Endothelial cell of umbilical vein (primary cell): ENCODE data around the gene SYNPR. TPM values are rescaled to one million over a fixed set of nuclear protein-coding genes. Genes with fewer than 3 reads are reported as not detected.

Source experiments
- BruUV-seq: library from RNA; stranded (reverse); fragments of 400-500 nt; replicated peaks from 2 replicates; lab custom pipeline; 2021; lab: Mats Ljungman, UMichigan
- CTCF ChIA-PET: fragments of 300-600, 350-600 bp; sonication (Branson Sonifier 250); formaldehyde crosslinking; loops from one replicate; lab custom pipeline; 2021; ENCODE audit warnings: antibody characterized with exemption, inconsistent platforms; lab: Charles Lee
- POLR2A ChIA-PET: fragments of 300-600, 350-600 bp; sonication (Branson Sonifier 250); formaldehyde crosslinking; loops from one replicate; lab custom pipeline; 2021; ENCODE audit warnings: antibody characterized with exemption, inconsistent platforms; lab: Charles Lee
- DNase-seq: peaks from one replicate; pipeline ENCODE4 v3.0.0-alpha.2; 2011; ENCODE audit warnings: low read depth, low spot score
- FAIRE-seq: peaks from 2 replicates; lab custom pipeline; 2011; peaks lifted over from hg19 to GRCh38; lab: Jason Lieb, UNC
- H2AFZ ChIP-seq: 2 replicates; pipeline ENCODE4 v1.6.0; 2012; ENCODE audit warnings: low read depth, low read length, control low read depth, inconsistent platforms
- H3K27ac ChIP-seq: 2 replicates; pipeline ENCODE4 v1.5.1; 2011; ENCODE audit warnings: low read depth, mild to moderate bottlenecking, control low read depth, low read length, moderate library complexity; ENCODE audit not compliant: insufficient read depth
- H3K27me3 ChIP-seq, 2 experiments: 2 replicates each; pipeline versions ENCODE4 v1.6.0 to v1.6.1; 2011; ENCODE audit warnings: low read length in 2 of 2, mixed read lengths in 1 of 2; ENCODE audit not compliant: control insufficient read depth in 2 of 2, insufficient read depth in 2 of 2
- H3K36me3 ChIP-seq, 2 experiments: 2 replicates in 1 of 2; 3 replicates in 1 of 2; pipeline ENCODE4 v1.5.1; 2011; ENCODE audit warnings: low read length in 2 of 2, mild to moderate bottlenecking in 1 of 2, moderate library complexity in 1 of 2; ENCODE audit not compliant: control insufficient read depth in 2 of 2, insufficient read depth in 2 of 2; ENCODE audit errors: extremely low read depth in 1 of 2
- H3K4me1 ChIP-seq: 3 replicates; pipeline ENCODE4 v1.5.1; 2011; ENCODE audit warnings: mild to moderate bottlenecking, low read length; ENCODE audit not compliant: control insufficient read depth, insufficient read depth; ENCODE audit errors: extremely low read depth
- H3K4me2 ChIP-seq: 2 replicates; pipeline ENCODE4 v1.6.1; 2011; ENCODE audit warnings: low read length, control low read depth, mixed read lengths; ENCODE audit not compliant: insufficient read depth
- H3K4me3 ChIP-seq, 3 experiments: fragments of 200-600 bp in 1 of 3; sonication (generic), shearing (Covaris generic) in 1 of 3; replicated peaks in 1 of 3; 2 replicates each; pipeline ENCODE4 v1.5.1; 2011 to 2016; ENCODE audit warnings: control low read depth in 3 of 3, low read length in 3 of 3, mild to moderate bottlenecking in 2 of 3, inconsistent platforms in 1 of 3, low read depth in 1 of 3, moderate library complexity in 1 of 3; ENCODE audit not compliant: insufficient read depth in 1 of 3
- H3K79me2 ChIP-seq: 2 replicates; pipeline ENCODE4 v1.6.0; 2012; ENCODE audit warnings: low read length, inconsistent platforms; ENCODE audit not compliant: control insufficient read depth, insufficient read depth
- H3K9ac ChIP-seq: replicated peaks from 2 replicates; pipeline ENCODE3; 2011; ENCODE audit warnings: low read length, control low read depth; ENCODE audit not compliant: insufficient read depth; ENCODE audit errors: extremely low read depth
- H3K9me1 ChIP-seq: replicated peaks from 3 replicates; pipeline ENCODE4 v1.6.0; 2011; ENCODE audit warnings: mild to moderate bottlenecking, low read length; ENCODE audit not compliant: control insufficient read depth, insufficient read depth; ENCODE audit errors: extremely low read depth
- H3K9me3 ChIP-seq: replicated peaks from 2 replicates; pipeline ENCODE4 v1.5.1; 2012; ENCODE audit warnings: low read length, inconsistent platforms; ENCODE audit not compliant: control insufficient read depth, insufficient read depth
- H4K20me1 ChIP-seq: replicated peaks from 2 replicates; pipeline ENCODE3; 2011; ENCODE audit warnings: mild to moderate bottlenecking, low read length; ENCODE audit not compliant: control insufficient read depth, insufficient read depth; ENCODE audit errors: extremely low read depth
- EZH2 ChIP-seq: IDR thresholded peaks from 2 replicates; pipeline ENCODE4 v1.6.1; 2012; ENCODE audit warnings: borderline replicate concordance, low read depth, mild to moderate bottlenecking, moderate library complexity, low read length, inconsistent platforms; ENCODE audit not compliant: severe bottlenecking
- FOS ChIP-seq: IDR thresholded peaks from 2 replicates; pipeline ENCODE4 v1.6.1; 2011; ENCODE audit warnings: mild to moderate bottlenecking, low read length, moderate library complexity, borderline replicate concordance; ENCODE audit not compliant: insufficient read depth
- GATA2 ChIP-seq: IDR thresholded peaks from 2 replicates; pipeline ENCODE4 v1.7.0; 2011; ENCODE audit warnings: low read depth, mild to moderate bottlenecking, moderate library complexity, mixed read lengths, low read length; ENCODE audit not compliant: insufficient read length, insufficient read depth
- JUN ChIP-seq: IDR thresholded peaks from 2 replicates; pipeline ENCODE4 v1.6.1; 2011; ENCODE audit warnings: borderline replicate concordance, low read depth; ENCODE audit not compliant: insufficient read length, insufficient read depth
- MYC ChIP-seq: IDR thresholded peaks from one replicate; pipeline ENCODE4 v1.6.1; 2011; ENCODE audit warnings: mild to moderate bottlenecking, low read depth, low read length
- POLR2A ChIP-seq: IDR thresholded peaks from 2 replicates; pipeline ENCODE4 v1.6.1; 2012; ENCODE audit warnings: low read depth, mild to moderate bottlenecking, control low read depth, low read length
- POLR2AphosphoS5 ChIP-seq: IDR thresholded peaks from 2 replicates; pipeline ENCODE4 v1.6.1; 2012; ENCODE audit warnings: low read depth, mild to moderate bottlenecking, control low read depth, low read length, moderate library complexity; ENCODE audit not compliant: insufficient read depth
- dilution Hi-C: fragments of 300-500 bp; cut with MboI; formaldehyde crosslinking; loops from one replicate; pipeline ENCODE4 v1.15.0; 2019; ENCODE audit warnings: low sequenced_read_pairs; ENCODE audit not compliant: extremely low pct_ligation_motif_present
- intact Hi-C: fragments of 100-400 bp; cut with micrococcal nuclease; formaldehyde crosslinking; loops from one replicate; pipeline ENCODE4 v1.10.0; 2022
- polyA plus RNA-seq, 4 experiments: library from polyadenylated mRNA; depleted of rRNA in 3 of 4; stranded (reverse) in 3 of 4; unstranded in 1 of 4; fragments of >200 nt; gene quantifications; 2 replicates each; pipeline versions ENCODE4 v1.2.1 to v1.2.3, GENCODE V29; 2011 to 2012; ENCODE audit warnings: missing spikeins in 1 of 4
- total RNA-seq: library from RNA; stranded (reverse); gene quantifications from 2 replicates; pipeline ENCODE4 v1.2.3, GENCODE V29; 2021
- TF ChIP-seq, protein P1 (sequence below), 2 donors: IDR thresholded peaks; 1 replicate in 1 of 2; 2 replicates in 1 of 2; pipeline ENCODE4 v1.5.1; 2011; ENCODE audit warnings: low read length in 2 of 2, mild to moderate bottlenecking in 2 of 2, moderate library complexity in 2 of 2, control low read depth in 1 of 2, inconsistent platforms in 1 of 2, low read depth in 1 of 2; ENCODE audit not compliant: insufficient read depth in 1 of 2; ENCODE audit errors: extremely low read depth in 1 of 2
- TF ChIP-seq, protein P2 (sequence below): IDR thresholded peaks from 2 replicates; pipeline ENCODE4 v1.6.1; 2011; ENCODE audit not compliant: insufficient read depth, insufficient read length

Gene SYNPR
- total and polyA plus RNA-seq, 2 donors (not counting 3 experiments of a cell fraction or from before 2014, with no cell fraction given): not detected

DNA sequence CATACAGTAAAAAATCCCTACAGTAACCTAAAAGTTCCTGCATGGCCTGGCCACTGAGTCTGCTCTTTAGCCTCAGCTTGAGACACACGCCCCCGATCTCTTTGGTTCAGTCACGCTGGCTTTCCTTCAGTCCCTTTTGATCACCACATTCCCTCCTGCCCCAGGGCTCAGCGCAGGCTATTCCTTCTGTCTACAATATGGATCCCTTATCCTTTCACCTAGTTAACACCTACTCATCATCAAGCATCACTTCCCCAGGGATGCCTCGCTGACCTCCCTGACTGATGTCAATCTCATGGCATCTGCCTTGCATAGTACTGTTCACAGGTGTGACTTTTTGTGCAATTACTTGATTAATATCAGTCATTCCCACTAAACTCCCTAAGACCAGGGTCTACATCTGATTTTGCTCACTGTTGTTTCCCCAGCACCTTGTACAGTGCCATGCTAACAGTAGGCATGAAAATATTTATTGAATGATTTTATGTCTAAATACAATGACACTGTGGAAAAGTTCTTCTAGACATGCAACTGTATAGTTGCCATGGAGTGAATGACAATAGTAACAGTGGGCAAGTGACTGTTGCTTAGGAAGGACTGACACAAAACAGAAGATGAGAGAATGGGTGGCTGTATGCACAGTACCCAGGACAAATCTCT lies 374.1 kb downstream of the SYNPR start, which contains the start of gene SNTN:
Gene SNTN, plus strand, starts transcription at position 610 of the 660 bp plus-strand sequence. Its CDS starts 13 bp downstream, at position 623.
- Histone ChIP-seq H3K36me3 (no peaks in the 10 kb centered on the region), H3K9me1 (no peaks in the 10 kb centered on the region), H3K27ac (no peak within 1 kb of the TSS), H3K4me2 (no peak within 1 kb of the TSS), H2AFZ (no peak within 1 kb of the TSS), H3K9ac (no peak within 1 kb of the TSS), H3K79me2 (no peaks in the 10 kb centered on the region), H3K9me3 (no peaks in the 10 kb centered on the region), H4K20me1 (no peaks in the 10 kb centered on the region), H3K4me1 (no peaks in the 10 kb centered on the region), H3K27me3 (no peaks in the 10 kb centered on the region), H3K4me3 (no peak within 1 kb of the TSS)
- intact Hi-C loops (no loop called here), dilution Hi-C loops (no loop called here)
- no TSS peak for BruUV-seq
- POLR2A ChIA-PET: no interaction called here
- no peak for FAIRE-seq
- no peak for DNase-seq
- no peak for TF ChIP-seq MYC
- no peak for TF ChIP-seq EZH2
- TF ChIP-seq, protein P1, sequence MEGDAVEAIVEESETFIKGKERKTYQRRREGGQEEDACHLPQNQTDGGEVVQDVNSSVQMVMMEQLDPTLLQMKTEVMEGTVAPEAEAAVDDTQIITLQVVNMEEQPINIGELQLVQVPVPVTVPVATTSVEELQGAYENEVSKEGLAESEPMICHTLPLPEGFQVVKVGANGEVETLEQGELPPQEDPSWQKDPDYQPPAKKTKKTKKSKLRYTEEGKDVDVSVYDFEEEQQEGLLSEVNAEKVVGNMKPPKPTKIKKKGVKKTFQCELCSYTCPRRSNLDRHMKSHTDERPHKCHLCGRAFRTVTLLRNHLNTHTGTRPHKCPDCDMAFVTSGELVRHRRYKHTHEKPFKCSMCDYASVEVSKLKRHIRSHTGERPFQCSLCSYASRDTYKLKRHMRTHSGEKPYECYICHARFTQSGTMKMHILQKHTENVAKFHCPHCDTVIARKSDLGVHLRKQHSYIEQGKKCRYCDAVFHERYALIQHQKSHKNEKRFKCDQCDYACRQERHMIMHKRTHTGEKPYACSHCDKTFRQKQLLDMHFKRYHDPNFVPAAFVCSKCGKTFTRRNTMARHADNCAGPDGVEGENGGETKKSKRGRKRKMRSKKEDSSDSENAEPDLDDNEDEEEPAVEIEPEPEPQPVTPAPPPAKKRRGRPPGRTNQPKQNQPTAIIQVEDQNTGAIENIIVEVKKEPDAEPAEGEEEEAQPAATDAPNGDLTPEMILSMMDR (IDR thresholded peaks at IDR 0.05; ENCODE audit: extremely low read depth in 1 of 2, insufficient read depth in 1 of 2, low read depth in 1 of 2, low read length in 2 of 2): no peak
- TF ChIP-seq GATA2: no peak
- TF ChIP-seq JUN: no peak
- TF ChIP-seq, protein P2, sequence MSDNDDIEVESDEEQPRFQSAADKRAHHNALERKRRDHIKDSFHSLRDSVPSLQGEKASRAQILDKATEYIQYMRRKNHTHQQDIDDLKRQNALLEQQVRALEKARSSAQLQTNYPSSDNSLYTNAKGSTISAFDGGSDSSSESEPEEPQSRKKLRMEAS: no peak
- TF ChIP-seq FOS: no peak
- TF ChIP-seq POLR2A: no peak
- TF ChIP-seq POLR2AphosphoS5: no peak
- CTCF ChIA-PET: no interaction called here
